ENCODE measurements around the gene DDX56. TPM values are rescaled to one million over a fixed set of nuclear protein-coding genes. Genes with fewer than 3 reads are reported as not detected.

The DDX56 gene
- total RNA-seq, 4 donors from 2014 or later, result 34.1 to 69.6 (median 50.0) TPM

DNA sequence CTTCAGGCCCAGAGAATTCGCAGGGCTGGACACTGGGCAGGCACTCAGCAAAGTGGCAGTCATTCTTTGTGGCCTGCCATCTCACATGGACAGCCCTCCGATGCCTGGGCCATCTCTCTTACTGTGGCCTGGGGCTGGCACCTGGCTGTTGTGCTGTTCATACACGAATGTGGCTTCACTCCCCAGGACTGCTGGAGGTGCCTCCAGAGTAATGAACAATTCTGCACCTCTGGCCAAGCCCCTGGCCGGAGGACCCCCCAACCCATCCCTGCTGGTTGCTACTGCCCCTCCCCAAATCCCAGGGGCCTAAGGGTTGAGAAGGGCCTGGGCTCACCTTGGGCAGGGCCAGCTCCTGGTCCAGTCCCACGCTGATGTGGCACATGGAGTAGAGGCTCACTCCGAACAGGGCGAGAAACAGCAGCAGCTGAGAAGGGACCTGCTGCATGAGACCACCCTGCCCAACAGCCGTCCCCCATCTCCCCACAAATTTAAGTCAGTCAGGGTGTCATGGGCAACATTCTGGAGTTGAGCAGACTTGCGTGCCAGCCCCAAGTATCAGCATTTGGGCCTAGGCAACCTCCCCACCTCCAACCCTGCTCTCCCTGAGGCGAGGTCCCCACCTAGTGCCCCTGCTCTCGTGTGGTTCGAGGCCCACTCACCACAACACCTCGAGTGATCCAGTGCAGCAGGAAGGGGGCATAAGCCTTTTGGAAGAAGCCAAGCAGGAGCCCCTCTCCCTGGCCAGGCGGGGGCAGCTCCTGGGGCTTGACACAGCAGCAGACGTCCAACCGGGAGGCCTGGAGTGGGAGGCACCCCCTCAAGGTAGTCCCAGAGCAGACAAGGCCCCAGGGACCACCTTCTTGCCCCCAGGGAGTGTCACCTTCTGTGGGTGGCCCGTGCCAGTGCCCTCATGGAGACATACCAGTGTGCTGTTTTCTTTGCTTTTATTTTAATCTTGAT, 42.0 kb downstream of the DDX56 start:
- H3K4me1 ChIP-seq, result peaks cover 0 to 7% (median 0%) of the 10 kb centered on the region in 3 donors
- no peak overlapping the region for H3K27ac ChIP-seq
- 74 to 93% methylated on average over 3 to 9 of the region's 17 CpGs for WGBS, 2 donors
- peaks cover 0 to 5% (median 4%) of the 10 kb centered on the region in 3 donors for H3K9me3 ChIP-seq
- TF ChIP-seq, protein P1, sequence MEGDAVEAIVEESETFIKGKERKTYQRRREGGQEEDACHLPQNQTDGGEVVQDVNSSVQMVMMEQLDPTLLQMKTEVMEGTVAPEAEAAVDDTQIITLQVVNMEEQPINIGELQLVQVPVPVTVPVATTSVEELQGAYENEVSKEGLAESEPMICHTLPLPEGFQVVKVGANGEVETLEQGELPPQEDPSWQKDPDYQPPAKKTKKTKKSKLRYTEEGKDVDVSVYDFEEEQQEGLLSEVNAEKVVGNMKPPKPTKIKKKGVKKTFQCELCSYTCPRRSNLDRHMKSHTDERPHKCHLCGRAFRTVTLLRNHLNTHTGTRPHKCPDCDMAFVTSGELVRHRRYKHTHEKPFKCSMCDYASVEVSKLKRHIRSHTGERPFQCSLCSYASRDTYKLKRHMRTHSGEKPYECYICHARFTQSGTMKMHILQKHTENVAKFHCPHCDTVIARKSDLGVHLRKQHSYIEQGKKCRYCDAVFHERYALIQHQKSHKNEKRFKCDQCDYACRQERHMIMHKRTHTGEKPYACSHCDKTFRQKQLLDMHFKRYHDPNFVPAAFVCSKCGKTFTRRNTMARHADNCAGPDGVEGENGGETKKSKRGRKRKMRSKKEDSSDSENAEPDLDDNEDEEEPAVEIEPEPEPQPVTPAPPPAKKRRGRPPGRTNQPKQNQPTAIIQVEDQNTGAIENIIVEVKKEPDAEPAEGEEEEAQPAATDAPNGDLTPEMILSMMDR (IDR thresholded peaks at IDR 0.05), result no peak
- TF ChIP-seq POLR2A (IDR thresholded peaks at IDR 0.05), result no peak
- H3K4me3 ChIP-seq, result no peak overlapping the region
- intact Hi-C loops (cut with DNase I), result no loop called here
- no peak for DNase-seq
- H3K36me3 ChIP-seq, result no peaks in the 10 kb centered on the region
- no peaks in the 10 kb centered on the region for H3K27me3 ChIP-seq

DNA sequence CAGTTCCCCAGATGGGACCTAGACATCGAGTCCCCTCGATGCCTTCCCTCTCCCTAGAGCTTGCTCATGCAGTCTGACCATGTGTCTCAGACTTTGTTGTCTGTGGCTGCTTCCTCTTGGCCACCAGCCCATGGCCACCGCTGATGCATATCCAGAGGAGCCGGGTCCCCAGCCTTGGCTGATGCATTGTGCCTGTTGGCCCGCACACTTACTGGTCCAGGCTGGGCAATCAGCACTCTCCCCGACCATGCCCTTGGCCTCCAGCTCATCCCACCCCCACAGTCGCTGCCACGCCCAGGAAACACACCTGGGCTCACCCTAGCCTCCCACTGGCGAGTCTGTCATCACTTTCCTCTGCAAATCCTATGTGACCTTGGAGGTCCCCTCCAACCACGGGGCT, 42.7 kb downstream of the DDX56 start:
- Histone ChIP-seq H3K36me3 (no peaks in the 10 kb centered on the region), H3K9me3 (peaks cover 0 to 12% (median 7%) of the 10 kb centered on the region in 3 donors), H3K4me3 (no peak overlapping the region), H3K27ac (no peak overlapping the region), H3K27me3 (no peaks in the 10 kb centered on the region), H3K4me1 (peaks cover 0 to 7% (median 0%) of the 10 kb centered on the region in 3 donors)
- intact Hi-C loops (cut with DNase I), result no loop called here
- TF ChIP-seq POLR2A (IDR thresholded peaks at IDR 0.05), result no peak
- TF ChIP-seq, protein P1 (IDR thresholded peaks at IDR 0.05), result no peak
- no peak for DNase-seq
- WGBS, 2 donors, result 59 to 82% methylated on average over 2 to 10 of the region's 10 CpGs

DNA sequence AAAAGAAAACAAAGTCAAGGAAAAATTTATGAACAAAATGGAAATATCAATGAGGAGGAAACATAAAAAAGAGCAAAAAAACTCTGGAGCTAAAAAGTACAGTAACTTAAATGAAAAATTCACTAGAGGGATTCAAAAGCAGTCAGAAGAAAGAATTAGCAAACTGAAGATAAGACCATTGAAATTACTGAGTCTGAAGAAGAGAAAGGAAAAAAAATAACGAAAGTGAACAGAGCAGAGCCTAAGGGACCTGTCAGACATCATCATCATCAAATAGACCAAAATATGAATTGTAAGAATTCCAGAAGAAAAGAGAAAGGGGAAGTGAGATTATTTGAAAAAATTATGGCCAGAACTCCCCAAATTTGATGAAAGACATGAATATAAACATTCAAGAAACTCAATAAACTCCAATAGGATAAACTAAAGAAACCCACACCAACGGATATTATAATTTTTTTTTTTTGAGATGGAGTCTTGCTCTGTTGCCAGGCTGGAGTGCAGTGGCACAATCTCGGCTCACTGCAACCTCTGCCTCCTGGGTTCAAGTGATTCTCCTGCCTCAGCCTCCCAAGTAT, 48.8 kb downstream of the DDX56 start:
- Histone ChIP-seq H3K4me3 (no peak overlapping the region), H3K9me3 (peaks cover 0 to 25% (median 7%) of the 10 kb centered on the region in 3 donors), H3K4me1 (no peaks in the 10 kb centered on the region), H3K27me3 (no peaks in the 10 kb centered on the region), H3K36me3 (no peaks in the 10 kb centered on the region), H3K27ac (no peak overlapping the region)
- DNase-seq, result no peak
- no peak for TF ChIP-seq POLR2A (IDR thresholded peaks at IDR 0.05)
- TF ChIP-seq, protein P1 (IDR thresholded peaks at IDR 0.05), result no peak
- intact Hi-C loops (cut with DNase I), result no loop called here
- WGBS, 2 donors, result 73 to 76% methylated on average over 3 of the region's 3 CpGs

DNA sequence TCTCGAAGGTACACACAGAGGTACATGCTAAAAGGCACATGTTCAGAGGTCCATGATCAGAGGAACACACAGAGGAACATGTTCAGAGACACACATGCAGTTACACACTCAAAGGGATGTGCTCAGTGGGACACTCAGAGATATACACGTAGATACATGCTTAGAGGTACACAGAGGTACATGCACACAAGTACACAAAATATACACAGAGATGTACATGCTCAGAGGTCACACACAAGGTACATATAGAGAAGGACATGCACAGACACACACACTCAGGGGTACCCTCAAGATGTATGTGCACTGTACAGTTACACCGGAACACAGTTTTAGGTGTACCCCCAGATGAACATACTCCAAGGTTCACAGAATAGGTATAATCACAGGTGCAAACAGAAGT, 51.4 kb downstream of the DDX56 start:
- no peaks in the 10 kb centered on the region for H3K36me3 ChIP-seq
- peaks cover 0 to 25% (median 7%) of the 10 kb centered on the region in 3 donors for H3K9me3 ChIP-seq
- no peaks in the 10 kb centered on the region for H3K27me3 ChIP-seq
- intact Hi-C loops (cut with DNase I), result no loop called here
- WGBS, 2 donors, result 68 to 76% methylated on average over 3 of the region's 3 CpGs
- TF ChIP-seq, protein P1 (IDR thresholded peaks at IDR 0.05), result no peak
- TF ChIP-seq POLR2A (IDR thresholded peaks at IDR 0.05), result no peak
- H3K4me3 ChIP-seq, result no peak overlapping the region
- H3K4me1 ChIP-seq, result no peaks in the 10 kb centered on the region
- no peak overlapping the region for H3K27ac ChIP-seq
- DNase-seq, result no peak

All from esophagus squamous epithelium (tissue), 5 donors.